HG02642 (cell line): ENCODE results near the gene CLIC4.
"Not testable (repeated sequence)": the region's sequence is repeated elsewhere in the genome, so short reads cannot be mapped to it uniquely, and the experiment has no call there.

Experiments used
- ATAC-seq: cut with Tn5 transposase; IDR thresholded peaks from one replicate; pipeline ENCODE4 v1.9.1; 2021; ENCODE audit warnings: mild to moderate bottlenecking; ENCODE audit not compliant: unreplicated experiment, poor library complexity

CLIC4 gene

DNA sequence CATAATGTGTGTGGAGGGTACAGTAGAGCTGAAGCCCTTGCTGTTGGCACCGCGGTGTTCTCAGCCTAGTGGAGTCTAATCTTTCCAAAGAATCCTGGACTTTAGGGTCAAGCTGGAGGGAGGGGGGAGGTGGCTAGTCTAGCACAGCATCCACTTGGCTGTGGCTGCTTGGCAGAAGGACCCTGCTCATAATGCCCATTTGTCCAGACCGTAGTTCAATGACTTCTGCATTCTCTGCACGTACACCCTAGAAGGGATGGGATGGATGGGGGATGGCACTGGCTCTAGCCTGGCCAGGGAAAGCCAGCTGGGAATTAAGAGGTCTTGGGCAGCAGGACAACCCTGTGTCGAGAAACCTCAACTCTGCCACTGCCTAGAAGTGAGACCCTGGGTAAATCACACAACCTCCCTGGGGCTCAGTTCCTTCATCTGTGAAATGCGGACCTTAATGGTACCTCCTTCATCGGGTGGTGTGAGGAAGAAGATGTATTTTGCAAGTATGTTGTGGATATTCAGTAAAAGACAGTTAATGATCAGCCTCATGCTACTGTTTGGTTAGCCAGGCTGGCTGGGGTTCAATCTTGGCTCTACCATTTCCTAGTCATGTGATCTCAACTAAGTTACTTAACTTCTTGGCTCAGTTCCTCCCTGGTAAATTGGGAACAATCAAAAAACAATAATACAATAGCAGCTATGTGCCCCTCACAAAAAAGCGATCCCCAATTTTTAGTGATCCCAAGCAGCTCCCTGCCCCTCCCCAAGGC lies 27.2 kb upstream of the CLIC4 start:
- ATAC-seq, result no peak

DNA sequence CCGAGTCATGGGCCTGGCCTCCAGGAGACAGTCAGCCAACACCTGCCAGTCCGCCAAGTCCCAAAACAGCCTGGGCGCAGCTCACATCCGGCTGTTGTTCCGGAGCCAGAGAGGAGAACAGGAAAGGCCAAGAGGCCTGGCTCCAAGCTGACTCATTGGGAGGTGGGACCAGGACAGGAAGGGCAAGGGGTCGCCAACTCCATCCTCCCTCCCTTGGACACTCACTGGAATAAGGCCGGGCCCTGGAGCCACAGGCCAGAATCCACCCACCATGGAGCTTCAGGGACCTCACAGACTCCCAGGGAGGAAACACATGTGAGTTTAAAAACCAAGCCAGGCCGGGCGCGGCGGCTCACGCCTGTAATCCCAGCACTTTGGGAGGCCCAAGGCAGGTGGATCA lies 25.1 kb upstream of the CLIC4 start:
- ATAC-seq, result no peak

DNA sequence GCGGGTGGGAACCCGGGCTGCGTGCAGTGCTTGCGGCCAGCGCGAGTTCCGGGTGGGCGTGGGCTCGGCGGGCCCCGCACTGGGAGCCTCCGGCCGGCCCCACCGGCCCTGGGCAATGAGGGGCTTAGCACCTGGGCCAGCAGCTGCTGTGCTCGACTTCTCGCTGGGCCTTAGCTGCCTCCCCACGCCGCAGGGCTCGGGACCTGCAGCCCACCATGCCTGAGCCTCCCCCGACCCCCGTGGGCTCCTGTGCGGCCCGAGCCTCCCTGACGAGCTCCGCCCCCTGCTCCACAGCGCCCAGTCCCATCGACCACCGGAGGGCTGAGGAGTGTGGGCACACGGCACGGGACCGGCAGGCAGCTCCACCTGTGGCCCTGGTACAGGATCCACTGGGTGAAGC lies 23.7 kb upstream of the CLIC4 start:
- no peak for ATAC-seq

DNA sequence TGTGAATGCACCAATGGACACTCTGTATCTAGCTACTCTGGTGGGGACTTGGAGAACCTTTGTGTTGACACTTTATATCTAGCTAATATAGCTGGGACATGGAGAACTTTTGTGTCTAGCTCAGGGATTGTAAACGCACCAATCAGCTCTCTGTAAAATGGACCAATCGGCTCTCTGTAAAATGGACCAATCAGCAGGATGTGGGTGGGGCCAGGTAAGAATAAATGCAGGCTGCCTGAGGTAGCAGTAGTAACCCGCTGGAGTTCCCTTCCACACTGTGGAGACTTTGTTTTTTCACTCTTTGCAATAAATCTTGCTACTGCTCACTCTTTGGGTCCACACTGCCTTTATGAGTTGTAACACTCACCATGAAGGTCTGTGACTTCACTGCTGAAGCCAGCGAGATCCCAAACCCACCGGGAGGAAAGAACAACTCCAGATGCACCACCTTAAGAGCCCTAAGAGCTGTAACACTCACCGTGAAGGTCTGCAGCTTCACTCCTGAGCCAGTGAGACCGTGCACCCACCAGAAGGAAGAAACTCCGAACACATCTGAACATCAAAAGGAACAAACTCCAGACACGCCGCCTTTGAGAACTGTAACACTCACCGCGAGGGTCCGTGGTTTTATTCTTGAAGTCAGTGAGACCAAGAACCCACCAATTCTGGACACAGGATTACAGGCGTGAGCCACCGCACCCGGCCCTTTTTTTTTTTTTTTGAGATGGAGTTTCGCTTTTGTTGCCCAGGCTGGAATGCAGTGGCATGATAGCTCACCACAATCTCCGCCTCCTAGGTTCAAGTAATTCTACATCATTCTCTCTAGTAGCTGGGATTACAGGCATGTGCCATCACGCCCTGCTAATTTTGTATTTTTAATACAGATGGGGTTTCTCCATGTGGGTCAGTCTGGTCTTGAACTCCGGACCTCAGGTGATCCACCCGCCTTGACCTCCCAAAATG lies 22.9 kb upstream of the CLIC4 start:
- not testable (repeated sequence) for ATAC-seq

DNA sequence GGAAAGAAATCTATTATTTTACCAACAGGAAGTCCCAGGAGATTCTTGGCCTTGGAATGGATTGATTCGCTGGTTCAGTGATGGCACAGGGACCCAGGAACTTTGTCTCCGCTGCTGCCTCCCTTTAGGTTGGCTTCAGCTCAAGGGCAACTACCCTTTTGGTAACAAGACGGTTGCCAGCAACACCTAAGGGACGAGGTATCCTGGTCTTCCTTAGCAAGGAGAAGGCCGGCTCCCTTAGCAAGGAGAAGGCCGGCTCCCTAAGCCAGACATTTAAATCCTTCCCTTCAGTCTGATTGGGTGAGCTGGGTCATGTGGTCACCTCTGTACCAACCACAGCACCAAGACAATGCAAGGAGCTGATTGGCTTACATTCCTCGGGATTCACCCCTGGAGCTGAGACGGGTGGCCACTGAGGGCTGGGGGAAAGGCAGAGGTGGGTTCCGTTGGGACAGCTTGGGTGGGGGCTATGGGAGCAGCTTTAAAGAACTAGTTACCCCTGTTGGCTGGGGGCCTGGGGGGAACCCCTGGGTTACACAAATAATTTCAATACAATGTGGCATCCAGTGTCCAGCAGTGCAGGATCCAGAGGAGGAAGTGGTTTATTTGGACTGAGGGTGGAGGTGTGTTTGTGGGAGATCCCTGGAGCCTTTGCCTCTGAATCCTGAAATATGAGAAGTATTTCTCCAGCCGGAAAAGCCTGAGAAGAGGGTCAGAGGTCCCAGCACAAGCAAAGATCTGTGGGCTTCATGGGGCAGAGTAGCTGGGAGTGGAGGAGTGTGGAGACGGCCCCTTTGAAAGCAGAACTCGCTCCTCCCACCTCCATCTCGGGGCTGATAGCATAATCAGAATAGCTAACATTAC lies 20.7 kb upstream of the CLIC4 start:
- no peak for ATAC-seq

DNA sequence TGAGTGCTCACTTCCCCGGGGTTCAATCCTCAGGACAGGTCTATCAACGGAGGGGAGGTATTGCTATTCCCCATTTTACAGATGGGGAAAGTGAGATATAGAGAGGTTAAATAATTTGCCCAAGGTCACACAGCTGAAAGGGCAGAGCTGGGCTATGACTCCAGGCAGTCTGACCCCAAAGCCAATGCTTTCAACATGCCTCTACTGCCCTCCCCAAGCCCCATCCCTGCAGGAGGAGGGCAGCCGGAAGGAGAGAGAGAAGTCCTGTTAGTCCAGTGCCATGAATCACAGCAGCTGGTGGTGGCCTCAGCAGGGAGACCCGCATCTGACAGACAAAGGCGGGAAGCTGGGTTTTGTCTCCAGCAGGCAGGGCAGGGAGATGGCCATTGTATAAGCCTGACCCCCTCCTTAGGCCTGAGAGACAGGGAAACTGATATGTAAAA lies 20.0 kb upstream of the CLIC4 start:
- ATAC-seq, result no peak

DNA sequence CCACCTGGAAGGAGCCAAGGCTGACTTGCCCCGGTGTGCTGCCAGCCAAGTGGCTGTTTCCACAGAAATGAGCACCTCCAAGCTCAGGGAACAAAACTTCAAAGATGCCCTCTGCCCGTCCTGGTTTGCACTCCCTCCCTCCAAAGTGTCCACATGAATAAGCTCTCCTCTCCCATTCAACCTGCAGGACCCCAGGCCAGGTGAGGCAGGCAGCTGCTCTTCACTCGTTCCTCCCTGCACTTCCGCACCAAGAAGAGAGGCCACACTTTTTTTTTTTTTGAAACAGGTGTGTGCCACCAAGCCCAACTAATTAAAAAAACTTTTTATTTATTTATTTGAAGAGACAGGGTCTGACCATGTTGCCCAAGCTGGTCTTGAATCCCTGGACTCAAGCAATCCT lies 18.5 kb upstream of the CLIC4 start:
- ATAC-seq, result no peak

DNA sequence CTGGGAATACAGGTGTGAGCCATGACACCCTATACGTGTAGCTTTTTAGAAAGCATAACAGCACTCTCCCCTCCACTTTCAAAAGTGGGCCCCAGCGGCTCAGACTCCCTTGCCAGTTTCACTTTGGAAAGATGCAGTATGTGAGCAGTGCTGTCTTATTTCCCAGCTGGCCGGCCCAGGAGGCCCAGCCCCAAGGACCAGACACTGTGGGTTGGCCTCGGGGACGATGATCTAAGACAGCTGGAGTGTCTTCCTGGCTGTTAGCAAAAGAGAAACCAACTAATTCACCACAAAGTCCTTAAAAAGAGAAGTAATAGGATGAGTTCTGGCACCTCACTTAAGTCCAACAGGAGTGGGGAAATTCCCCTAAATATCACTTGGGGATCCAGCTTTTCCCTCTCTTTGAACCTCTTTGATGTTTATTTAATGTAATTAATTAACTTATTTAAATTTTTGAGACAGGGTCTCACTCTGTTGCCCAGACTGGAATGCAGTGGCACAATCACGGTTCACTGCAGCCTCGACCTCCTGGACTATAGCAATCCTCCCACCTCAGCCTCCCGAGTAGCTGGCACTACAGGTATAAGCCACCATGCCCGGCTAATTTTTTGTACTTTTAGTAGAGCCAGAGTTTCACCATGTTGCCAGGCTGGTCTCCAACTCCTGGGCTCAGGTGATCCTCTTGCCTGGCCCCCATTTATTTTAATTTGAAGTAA lies 17.6 kb upstream of the CLIC4 start:
- ATAC-seq, result peak; percentile 89

DNA sequence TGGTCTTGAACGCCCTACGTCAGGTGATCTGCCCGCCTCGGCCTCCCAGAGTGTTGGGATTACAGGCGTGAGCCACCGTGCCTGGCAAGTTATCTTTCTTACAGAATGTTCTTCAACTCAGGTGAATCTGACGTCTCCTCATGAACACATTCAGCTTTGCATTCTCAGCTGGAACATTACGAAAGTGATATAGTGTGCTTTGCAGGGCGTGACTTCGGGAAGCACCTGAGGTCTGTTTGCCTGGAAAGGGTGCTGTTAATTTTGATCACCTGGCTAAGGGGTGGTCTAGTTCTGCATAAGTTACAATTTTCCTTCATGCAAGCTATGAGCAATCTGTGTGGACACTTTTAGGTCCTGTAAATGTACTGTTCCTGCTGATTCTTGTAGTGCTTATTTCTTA lies 16.3 kb upstream of the CLIC4 start:
- no peak for ATAC-seq

DNA sequence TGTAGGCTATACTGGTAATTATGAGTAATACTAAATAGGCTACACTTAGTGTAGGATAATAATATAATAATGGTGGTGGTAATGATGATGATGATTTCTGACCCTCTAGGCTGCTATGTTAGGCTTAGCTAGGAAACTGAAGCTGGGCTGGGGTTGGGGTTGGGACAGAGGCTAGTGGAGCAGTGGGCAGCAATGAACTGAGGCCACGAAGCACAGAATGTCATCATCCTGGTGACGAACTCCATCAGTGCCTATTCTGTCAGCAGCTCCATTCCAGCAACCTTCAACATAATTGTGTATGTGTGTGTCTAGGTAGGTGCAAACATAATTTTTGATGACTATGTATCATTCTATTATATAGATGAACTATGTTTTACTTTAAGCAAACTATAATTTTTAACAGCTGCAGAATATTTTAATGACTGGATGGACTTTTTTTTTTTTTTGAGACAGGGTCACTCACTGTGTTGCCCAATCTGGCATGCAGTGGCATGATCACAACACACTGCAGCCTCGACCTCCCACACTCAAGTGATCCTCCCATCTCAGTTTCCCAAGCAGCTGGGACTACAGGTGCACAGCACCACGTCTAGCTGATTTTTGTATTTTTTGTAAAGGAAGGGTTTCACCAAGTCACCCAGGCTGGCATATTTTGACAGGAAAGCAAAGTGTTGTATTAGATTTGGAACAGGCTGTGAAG lies 12.9 kb upstream of the CLIC4 start:
- no peak for ATAC-seq

DNA sequence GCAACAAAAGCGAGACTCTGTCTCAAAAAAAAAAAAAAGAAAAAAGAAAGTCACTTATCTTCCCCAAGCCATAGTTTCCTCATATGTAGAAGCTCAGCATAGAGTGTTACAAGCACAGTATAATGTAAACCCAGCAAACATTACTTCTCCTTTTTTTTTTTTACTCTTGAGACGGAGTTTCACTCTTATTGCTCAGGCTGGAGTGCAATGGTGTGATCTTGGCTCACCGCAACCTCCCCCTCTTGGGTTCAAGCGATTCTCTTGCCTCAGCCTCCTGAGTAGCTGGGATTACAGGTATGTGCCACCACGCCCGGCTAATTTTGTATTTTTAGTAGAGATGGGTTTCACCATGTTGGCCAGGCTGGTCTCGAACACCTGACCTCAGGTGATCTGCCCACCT lies 11.9 kb upstream of the CLIC4 start:
- peak; percentile 55 for ATAC-seq

DNA sequence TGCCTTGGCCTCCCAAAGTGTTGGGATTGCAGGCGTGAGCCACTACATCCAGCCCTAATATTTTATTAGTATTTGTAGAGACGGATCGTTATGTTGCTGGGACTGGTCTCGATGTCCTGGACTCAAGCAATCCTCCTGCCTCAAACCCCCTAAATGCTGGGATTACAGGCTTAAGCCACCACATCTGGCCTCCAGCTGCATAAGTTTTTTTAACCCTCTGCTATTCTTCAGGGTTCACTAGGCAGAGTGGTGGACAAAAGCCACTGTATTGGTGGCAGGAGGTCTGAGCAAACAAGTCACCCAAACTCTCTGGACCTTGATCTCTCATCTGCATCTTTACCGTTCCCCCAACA lies 10.1 kb upstream of the CLIC4 start:
- no peak for ATAC-seq

DNA sequence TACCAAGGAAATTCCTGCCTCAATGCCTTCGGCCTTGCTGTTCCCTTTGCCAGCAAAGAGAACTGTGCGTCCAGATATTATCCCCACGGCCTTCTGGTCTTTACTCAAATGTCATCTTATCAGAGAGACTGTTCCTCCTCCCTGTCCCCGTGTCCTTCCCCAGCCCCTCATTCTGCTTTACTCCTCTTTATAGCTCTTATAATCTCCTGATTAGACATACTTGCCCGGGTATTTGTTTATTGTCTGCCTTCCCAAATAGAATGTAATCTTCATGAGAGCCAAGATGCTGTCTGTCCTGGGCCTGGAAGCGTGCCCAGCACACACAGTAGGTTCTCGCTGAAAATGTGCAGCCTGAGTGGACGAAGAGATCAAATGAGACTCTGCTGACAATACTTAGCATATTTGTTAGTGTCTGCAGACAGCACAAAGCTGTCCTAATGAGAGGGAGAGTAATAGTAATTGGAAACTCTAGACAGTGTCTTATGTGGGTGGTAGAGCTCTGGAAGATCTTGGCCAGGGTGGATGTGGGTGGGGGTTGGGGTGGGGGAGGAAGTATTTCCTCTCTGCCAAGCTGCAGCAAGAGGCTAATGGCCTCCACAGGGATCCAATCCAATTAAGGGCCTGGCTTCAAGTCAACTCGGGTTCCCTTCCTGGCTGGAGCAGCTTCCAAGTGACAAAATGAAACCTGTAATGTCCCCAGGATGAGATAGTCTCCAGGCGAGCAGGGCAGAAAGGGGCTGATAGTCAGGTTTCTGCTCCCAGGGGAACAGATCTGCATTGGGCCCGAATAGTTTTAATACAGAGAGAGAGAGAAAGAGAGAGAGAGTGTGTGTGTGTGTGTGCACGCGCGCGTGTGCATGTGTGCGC lies 9.5 kb upstream of the CLIC4 start:
- no peak for ATAC-seq

DNA sequence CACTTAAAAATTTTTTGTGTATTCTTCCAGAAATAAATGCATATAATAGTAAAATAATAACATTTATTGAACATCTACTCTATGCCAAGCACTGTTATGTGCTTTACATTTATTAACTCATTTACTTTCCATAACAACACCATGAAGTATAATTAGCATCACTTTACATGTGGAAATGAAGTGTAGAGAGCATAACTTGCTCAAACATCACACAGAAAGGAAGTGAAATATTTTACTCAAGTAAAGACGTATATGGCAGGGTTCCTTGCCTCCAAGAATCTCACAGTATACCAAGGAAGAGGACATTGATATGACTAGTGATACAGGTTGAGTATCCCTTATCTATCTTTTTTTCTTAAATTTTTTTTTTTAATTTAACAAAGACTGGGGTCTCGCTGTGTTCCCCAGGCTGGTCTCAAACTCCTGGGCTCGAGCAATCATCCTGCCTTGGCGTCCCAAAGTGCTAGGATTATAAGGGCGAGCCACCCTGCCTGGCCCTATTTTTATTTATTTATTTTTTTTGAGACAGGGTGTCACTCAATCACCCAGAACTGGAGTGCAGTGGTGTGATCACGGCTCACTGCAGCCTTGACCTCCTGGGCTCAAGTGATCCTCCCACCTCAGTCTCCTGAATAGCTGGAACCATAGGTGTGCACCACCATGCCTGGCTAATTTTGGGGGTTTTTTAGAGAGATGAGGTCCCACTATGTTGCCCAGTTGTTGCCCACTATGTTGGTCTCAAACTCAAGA lies 7.7 kb upstream of the CLIC4 start:
- no peak for ATAC-seq

DNA sequence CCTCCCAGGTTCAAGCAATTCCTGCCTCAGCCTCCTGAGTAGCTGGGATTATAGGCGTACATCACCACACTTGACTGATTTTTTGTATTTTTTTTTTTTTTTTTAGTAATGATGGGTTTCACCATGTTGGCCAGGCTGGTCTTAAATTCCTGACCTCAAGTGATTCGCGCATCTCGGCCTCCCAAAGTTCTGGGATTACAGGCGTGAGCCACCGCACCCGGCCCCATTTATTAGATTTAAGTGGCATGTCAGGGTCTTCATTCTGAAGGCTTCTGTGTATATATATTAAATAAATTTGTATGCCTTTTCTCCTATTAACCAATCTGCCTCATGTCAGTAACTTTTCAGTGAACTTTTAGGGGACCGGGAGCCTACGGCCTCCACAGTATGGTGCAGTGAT lies 6.0 kb upstream of the CLIC4 start:
- ATAC-seq, result no peak

DNA sequence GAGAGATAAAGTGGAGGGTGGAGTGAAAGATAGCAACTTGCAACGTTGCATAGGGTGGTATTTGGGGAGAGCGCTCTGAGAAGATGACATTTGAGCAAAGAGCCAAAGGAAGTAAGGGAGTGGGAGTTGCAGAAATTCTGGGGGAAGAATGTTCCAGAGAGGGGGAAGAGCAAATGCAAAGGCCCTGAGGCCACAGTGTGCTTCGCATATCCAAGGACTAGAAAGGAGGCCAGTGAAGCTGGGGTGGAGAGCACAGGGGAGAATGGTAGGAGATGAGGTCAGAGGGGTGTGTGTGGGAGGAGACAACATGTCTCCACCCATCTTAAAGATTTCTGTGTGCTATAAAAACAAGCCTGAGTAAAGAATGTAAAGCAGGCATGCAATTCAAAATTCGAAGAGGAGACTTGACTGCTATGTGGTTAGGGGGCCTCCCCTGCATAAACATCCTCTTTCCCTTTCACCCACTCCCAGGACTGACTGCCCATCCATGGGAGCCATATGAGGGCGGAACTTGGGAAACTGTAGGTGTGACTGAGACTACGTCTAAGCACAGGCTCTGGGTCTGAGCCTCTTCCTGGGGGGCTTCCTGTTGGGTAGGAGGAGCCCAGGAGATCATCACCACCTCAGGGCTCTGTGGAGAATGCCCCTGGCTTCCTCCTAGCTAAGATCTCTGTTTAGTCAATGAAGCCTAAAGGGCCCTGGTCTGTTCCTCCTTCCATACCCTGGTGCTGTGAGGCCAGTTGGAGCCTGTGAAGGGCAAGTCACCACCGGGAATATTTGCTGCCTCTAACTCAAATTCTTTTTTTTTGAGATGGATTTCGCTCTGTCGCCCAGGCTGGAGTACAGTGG lies 2.9 kb upstream of the CLIC4 start:
- no peak for ATAC-seq
